Heart right ventricle (tissue), 16 donors: ENCODE results near the gene CFAP61. TPM values are rescaled to one million over a fixed set of nuclear protein-coding genes. Genes with fewer than 3 reads are reported as not detected.
"Not testable (repeated sequence)": the region's sequence is repeated elsewhere in the genome, so short reads cannot be mapped to it uniquely, and the experiment has no call there.

Experiments used
- ATAC-seq, 8 donors: fragments of 200-7000 bp; cut with Tn5 transposase; one replicate each; pipeline ENCODE4 v1.9.1; 2020; ENCODE audit warnings: mild to moderate bottlenecking in 8 of 8, moderate library complexity in 8 of 8, moderate number of reproducible peaks in 1 of 8
- DNase-seq, 2 donors: peaks; one replicate each; pipeline ENCODE4 v3.0.0-alpha.2; 2020
- H3K27ac ChIP-seq, 10 donors: fragments of 200-600 bp; sonication (generic) in 2 of 10; one replicate each; pipeline versions ENCODE4 v1.5.0 to v1.8.0; 2020 to 2022; ENCODE audit warnings: mild to moderate bottlenecking in 3 of 10
- H3K27me3 ChIP-seq, 7 donors: fragments of 200-600 bp; one replicate each; pipeline ENCODE4 v1.8.0; 2021 to 2022; ENCODE audit warnings: mild to moderate bottlenecking in 2 of 7
- H3K36me3 ChIP-seq, 9 donors: fragments of 200-600 bp; sonication (generic) in 1 of 9; one replicate each; pipeline versions ENCODE4 v1.5.0 to v1.8.0; 2020 to 2022; ENCODE audit warnings: mild to moderate bottlenecking in 2 of 9
- H3K4me1 ChIP-seq, 9 donors: fragments of 200-600 bp; sonication (generic) in 1 of 9; one replicate each; pipeline versions ENCODE4 v1.5.0 to v1.8.0; 2020 to 2022; ENCODE audit warnings: mild to moderate bottlenecking in 4 of 9
- H3K4me3 ChIP-seq, 10 donors: fragments of 200-600 bp; sonication (generic) in 2 of 10; one replicate each; pipeline versions ENCODE4 v1.5.0 to v1.8.0; 2020 to 2022; ENCODE audit warnings: mild to moderate bottlenecking in 7 of 10, moderate library complexity in 2 of 10
- H3K9me3 ChIP-seq, 11 donors: fragments of 200-600 bp in 10 of 11; sonication (generic) in 2 of 11; one replicate each; pipeline versions ENCODE4 v1.5.0 to v1.8.0; 2013 to 2022; ENCODE audit warnings: mild to moderate bottlenecking in 2 of 11, control low read depth in 1 of 11, moderate library complexity in 1 of 11
- CTCF ChIP-seq, 9 donors: fragments of 200-600 bp; sonication (generic) in 2 of 9; IDR thresholded peaks; one replicate each; pipeline versions ENCODE4 v1.5.0 to v1.8.0; 2021 to 2022; ENCODE audit warnings: antibody characterized with exemption in 9 of 9, mild to moderate bottlenecking in 5 of 9, moderate library complexity in 1 of 9
- WGBS, 2 donors: extraction: QIAGEN DNeasy Blood & Tissue Kit; methylation state at CpG; one replicate each; pipeline ENCODE4 v1.1.7; 2013; ENCODE audit warnings: inconsistent platforms in 1 of 2; 5-methylcytosine and 5-hydroxymethylcytosine counted together
- intact Hi-C, 10 donors: fragments of 100-400 bp; cut with DNase I; formaldehyde crosslinking; loops; one replicate each; pipeline versions ENCODE4 v1.11.1 to v1.14.2; 2022
- polyA plus RNA-seq, 2 donors: library from polyadenylated mRNA; stranded (reverse); fragments of 200-250 nt; gene quantifications; one replicate each; pipeline ENCODE4 v1.2.3, GENCODE V29; 2013
- total RNA-seq, 10 donors: library from RNA; stranded (reverse); fragmentation: NEBNext Ultra II Directional in 3 of 10; extraction: Animal tissue kit (Norgen Biotek cat#: 25700) in 3 of 10; gene quantifications; one replicate each; pipeline versions ENCODE4 v1.2.1 to v1.2.4, GENCODE V29; 2021 to 2023
- donor health status: Arrhythmogenic right ventricular cardiomyopathy.
- donor health status: ischemic (EF 13 %, LVEDD 7.1; RV severe dilation, severe dysfunction).
- donor health status: healthy with polysubstance abuse.
- donor health status: DM: no; HTN: yes; CAD: no.
- donor health status: DM: no; HTN: no; CAD: no.
- donor health status: ischemic (EF 25% LVEDD 6.9; RV normal size, moderate dysfunction).
- donor health status: ischemic (EF 25% LVEDD 5.7; RV mildly dilated, moderate dysfunction).
- donor health status: healthy.
- donor health status: DM: yes; HTN: yes; CAD: no.
- donor health status: Ischemic cardiomyopathy.
- donor health status: ischemic (EF 35%, LVEDD 5.7; RV mildly dilated, moderate dysfunction).
- donor health status: nonischemic (EF 11% LVEDD 7.7; RV severe dilation, severe dysfunction).
- donor health status: DM: yes; HTN: yes; CAD: no.
- donor health status: PGD.
- donor health status: ischemic (EF 29% LVEDD 5.4; RV normal size, mild dysfunction).
- donor health status: nonischemic (EF 23%, LVEDD 6.1; RV moderate dilation, normal function).

CFAP61 gene
- total and polyA plus RNA-seq, 12 donors, result 8.2 to 140 (median 60.6) TPM

- intact Hi-C loops, result no loop called here
- H3K36me3 ChIP-seq, result no peaks in the 10 kb centered on the region
- TF ChIP-seq CTCF (IDR thresholded peaks at IDR 0.05), result no peak
- H3K4me1 ChIP-seq, result no peaks in the 10 kb centered on the region
- H3K9me3 ChIP-seq, result no peaks in the 10 kb centered on the region
- no peak for ATAC-seq
- WGBS, 2 donors, result 56 to 72% methylated on average over 1 of the region's 1 CpG
- no peaks in the 10 kb centered on the region for H3K27me3 ChIP-seq
- no peak overlapping the region for H3K27ac ChIP-seq
- H3K4me3 ChIP-seq, result no peak overlapping the region
- no peak for DNase-seq
These were observed 189.6 kb downstream of the CFAP61 start for GRCh38 chr20:20241976-20242375.

GRCh38 chr20:20244384-20244783 is 192.1 kb downstream of the CFAP61 start:
- H3K27me3 ChIP-seq, intact Hi-C loops, ATAC-seq, H3K9me3 ChIP-seq, H3K4me3 ChIP-seq, H3K27ac ChIP-seq, H3K4me1 ChIP-seq, DNase-seq, H3K36me3 ChIP-seq: not testable (repeated sequence)
- 74 to 77% methylated on average over 1 of the region's 1 CpG for WGBS, 2 donors

GRCh38 chr20:20246996-20247633 is 194.8 kb downstream of the CFAP61 start:
- DNase-seq (no peak), ATAC-seq (no peak)
- Histone ChIP-seq H3K27me3 (no peaks in the 10 kb centered on the region), H3K4me3 (no peak overlapping the region), H3K36me3 (no peaks in the 10 kb centered on the region), H3K9me3 (no peaks in the 10 kb centered on the region), H3K4me1 (no peaks in the 10 kb centered on the region), H3K27ac (no peak overlapping the region)
- TF ChIP-seq CTCF (IDR thresholded peaks at IDR 0.05), result no peak
- intact Hi-C loops, result no loop called here
- WGBS, 2 donors, result 80 to 84% methylated on average over 15 of the region's 15 CpGs

- ATAC-seq (no peak), DNase-seq (no peak)
- no peaks in the 10 kb centered on the region for H3K4me1 ChIP-seq
- no peak overlapping the region for H3K4me3 ChIP-seq
- H3K36me3 ChIP-seq, result no peaks in the 10 kb centered on the region
- intact Hi-C loops, result no loop called here
- H3K27me3 ChIP-seq, result no peaks in the 10 kb centered on the region
- H3K9me3 ChIP-seq, result no peaks in the 10 kb centered on the region
- WGBS, 2 donors, result 81 to 86% methylated on average over 6 of the region's 6 CpGs
- no peak for TF ChIP-seq CTCF (IDR thresholded peaks at IDR 0.05)
- no peak overlapping the region for H3K27ac ChIP-seq
These were observed 196.4 kb downstream of the CFAP61 start for GRCh38 chr20:20248620-20249200.

GRCh38 chr20:20251317-20251716 is 199.0 kb downstream of the CFAP61 start:
- Histone ChIP-seq H3K36me3 (no peaks in the 10 kb centered on the region), H3K27me3 (no peaks in the 10 kb centered on the region), H3K4me1 (no peaks in the 10 kb centered on the region), H3K9me3 (no peaks in the 10 kb centered on the region), H3K4me3 (no peak overlapping the region), H3K27ac (no peak overlapping the region)
- no peak for TF ChIP-seq CTCF (IDR thresholded peaks at IDR 0.05)
- ATAC-seq (no peak), DNase-seq (no peak)
- intact Hi-C loops, result no loop called here
- 86% methylated on average over 10 of the region's 10 CpGs for whole genome bisulfite sequencing, 2 donors
